Trophoblast cell (in vitro differentiated cells and primary cell): ENCODE results near the gene AMBRA1.

Experiments
- DNase-seq, 2 donors: peaks; one replicate each; pipeline ENCODE4 v3.0.0-alpha.2; 2016
- H2AFZ ChIP-seq: 2 replicates; pipeline ENCODE4 v1.6.1; 2013; ENCODE audit warnings: low read length, moderate library complexity, mild to moderate bottlenecking; ENCODE audit not compliant: insufficient read depth, poor library complexity
- H2AK5ac ChIP-seq: 2 replicates; pipeline ENCODE4 v1.6.1; 2013; ENCODE audit warnings: mild to moderate bottlenecking, low read length
- H2BK120ac ChIP-seq: 2 replicates; pipeline ENCODE4 v1.6.1; 2013; ENCODE audit warnings: low read length, mild to moderate bottlenecking, moderate library complexity; ENCODE audit not compliant: insufficient read depth, poor library complexity
- H2BK12ac ChIP-seq: 2 replicates; pipeline ENCODE4 v1.6.1; 2013; ENCODE audit warnings: mild to moderate bottlenecking, low read length, moderate library complexity
- H2BK5ac ChIP-seq: 2 replicates; pipeline ENCODE4 v1.6.1; 2013; ENCODE audit warnings: low read length, low read depth, moderate library complexity, mild to moderate bottlenecking; ENCODE audit not compliant: poor library complexity
- H3K14ac ChIP-seq: 2 replicates; pipeline ENCODE4 v1.6.1; 2013; ENCODE audit warnings: mild to moderate bottlenecking, low read length
- H3K18ac ChIP-seq: 2 replicates; pipeline ENCODE4 v1.6.1; 2013; ENCODE audit warnings: mild to moderate bottlenecking, low read length
- H3K23ac ChIP-seq: 2 replicates; pipeline ENCODE4 v1.6.1; 2013; ENCODE audit warnings: low read length
- H3K27ac ChIP-seq: 2 replicates; pipeline ENCODE4 v1.5.1; 2013; ENCODE audit warnings: low read depth, mild to moderate bottlenecking, inconsistent platforms, low read length, moderate library complexity
- H3K27me3 ChIP-seq: 2 replicates; pipeline ENCODE4 v1.6.1; 2013; ENCODE audit warnings: inconsistent platforms, mild to moderate bottlenecking, low read length, moderate library complexity; ENCODE audit not compliant: insufficient read depth
- H3K36me3 ChIP-seq, 2 experiments: 1 replicate in 1 of 2; 2 replicates in 1 of 2; pipeline ENCODE4 v1.6.1; 2013; ENCODE audit warnings: low read length in 2 of 2, mild to moderate bottlenecking in 2 of 2, moderate library complexity in 1 of 2; ENCODE audit not compliant: insufficient read depth in 2 of 2, control insufficient read depth in 1 of 2
- H3K4ac ChIP-seq: 2 replicates; pipeline ENCODE4 v1.6.1; 2013; ENCODE audit warnings: low read depth, mild to moderate bottlenecking, low read length, moderate library complexity
- H3K4me1 ChIP-seq, 2 experiments: 1 replicate in 1 of 2; 2 replicates in 1 of 2; pipeline ENCODE4 v1.6.1; 2013; ENCODE audit warnings: low read length in 2 of 2, mild to moderate bottlenecking in 2 of 2, moderate library complexity in 1 of 2; ENCODE audit not compliant: insufficient read depth in 2 of 2, control insufficient read depth in 1 of 2
- H3K4me2 ChIP-seq: 2 replicates; pipeline ENCODE4 v1.6.1; 2013; ENCODE audit warnings: inconsistent platforms, mild to moderate bottlenecking, low read length, moderate library complexity
- H3K4me3 ChIP-seq: 2 replicates; pipeline ENCODE4 v1.5.1; 2013; ENCODE audit warnings: mild to moderate bottlenecking, low read depth, low read length, inconsistent platforms
- H3K79me1 ChIP-seq: one replicate; pipeline ENCODE4 v1.6.1; 2013; ENCODE audit warnings: low read length
- H3K79me2 ChIP-seq: 2 replicates; pipeline ENCODE4 v1.6.1; 2013; ENCODE audit warnings: low read length, mild to moderate bottlenecking; ENCODE audit not compliant: control insufficient read depth, insufficient read depth, poor library complexity
- H3K9ac ChIP-seq: 2 replicates; pipeline ENCODE4 v1.6.1; 2013; ENCODE audit warnings: mild to moderate bottlenecking, low read length
- H3K9me3 ChIP-seq: 2 replicates; pipeline ENCODE4 v1.6.1; 2013; ENCODE audit warnings: low read depth, mild to moderate bottlenecking, control low read depth, inconsistent platforms, low read length; ENCODE audit not compliant: insufficient read depth
- H4K12ac ChIP-seq: 2 replicates; pipeline ENCODE4 v1.6.1; 2013; ENCODE audit warnings: low read depth, mild to moderate bottlenecking, low read length, moderate library complexity
- H4K8ac ChIP-seq: 2 replicates; pipeline ENCODE4 v1.6.1; 2013; ENCODE audit warnings: low read depth, mild to moderate bottlenecking, low read length, moderate library complexity
- H4K91ac ChIP-seq: one replicate; pipeline ENCODE4 v1.6.1; 2013; ENCODE audit warnings: low read depth, mild to moderate bottlenecking, low read length, moderate library complexity
- WGBS: extraction: QIAGEN DNeasy Blood & Tissue Kit; methylation state at CpG from one replicate; pipeline ENCODE4 v1.1.7; 2013; ENCODE audit warnings: missing lambda C conversion rate; ENCODE audit not compliant: insufficient read length, insufficient coverage; ENCODE audit errors: extremely low coverage; 5-methylcytosine and 5-hydroxymethylcytosine counted together

The AMBRA1 gene

GRCh38 chr11:46402957-46403902 is 190.6 kb downstream of the AMBRA1 start:
- WGBS: no CpG with 5 or more reads among the region's 6 CpGs
- no peak overlapping the region for H3K27ac ChIP-seq

GRCh38 chr11:46397526-46397925 is 196.3 kb downstream of the AMBRA1 start:
- no peak overlapping the region for H3K4me3 ChIP-seq
- no peak overlapping the region for H3K23ac ChIP-seq
- H2BK5ac ChIP-seq: no peak overlapping the region
- H3K79me2 ChIP-seq: no peaks in the 10 kb centered on the region
- H2AK5ac ChIP-seq: no peak overlapping the region
- H3K4me2 ChIP-seq: no peak overlapping the region
- peaks cover 4% of the 10 kb centered on the region in 2 experiments for H3K4me1 ChIP-seq
- no peaks in the 10 kb centered on the region for H3K79me1 ChIP-seq
- no peak overlapping the region for H3K18ac ChIP-seq
- H3K9me3 ChIP-seq: no peaks in the 10 kb centered on the region
- no peak overlapping the region for H4K8ac ChIP-seq
- H4K91ac ChIP-seq: no peak overlapping the region
- H2BK12ac ChIP-seq: no peak overlapping the region
- H4K12ac ChIP-seq: no peak overlapping the region
- H3K36me3 ChIP-seq: peaks cover 17 to 28% of the 10 kb centered on the region in 2 experiments
- H2BK120ac ChIP-seq: no peak overlapping the region
- WGBS: no CpG with 5 or more reads among the region's 19 CpGs
- no peaks in the 10 kb centered on the region for H3K27me3 ChIP-seq
- H3K14ac ChIP-seq: no peak overlapping the region
- H3K27ac ChIP-seq: no peak overlapping the region
- H3K4ac ChIP-seq: no peak overlapping the region
- no peak overlapping the region for H2AFZ ChIP-seq
- DNase-seq: no peak
- no peak overlapping the region for H3K9ac ChIP-seq

More at GRCh38 chr11:46402957-46403902, 190.6 kb downstream of the AMBRA1 start:
- Histone ChIP-seq H3K4ac (no peak overlapping the region), H3K23ac (no peak overlapping the region), H2BK120ac (no peak overlapping the region), H3K36me3 (peaks cover 20 to 30% of the 10 kb centered on the region in 2 experiments), H3K4me3 (no peak overlapping the region), H3K18ac (no peak overlapping the region), H4K8ac (no peak overlapping the region), H3K14ac (no peak overlapping the region), H3K9ac (no peak overlapping the region), H2BK12ac (no peak overlapping the region), H3K9me3 (no peaks in the 10 kb centered on the region), H3K4me1 (no peaks in the 10 kb centered on the region), H2BK5ac (no peak overlapping the region), H3K4me2 (no peak overlapping the region), H3K27me3 (no peaks in the 10 kb centered on the region), H4K12ac (no peak overlapping the region), H2AFZ (no peak overlapping the region), H3K79me1 (no peaks in the 10 kb centered on the region), H2AK5ac (no peak overlapping the region), H4K91ac (no peak overlapping the region), H3K79me2 (no peaks in the 10 kb centered on the region)
- DNase-seq: no peak

- no peak overlapping the region for H4K91ac ChIP-seq
- no peak for DNase-seq
- H3K36me3 ChIP-seq: peaks cover 17 to 25% of the 10 kb centered on the region in 2 experiments
- no peak overlapping the region for H3K9ac ChIP-seq
- no peak overlapping the region for H3K4ac ChIP-seq
- H3K4me2 ChIP-seq: no peak overlapping the region
- H3K18ac ChIP-seq: no peak overlapping the region
- H3K27me3 ChIP-seq: peaks cover 29% of the 10 kb centered on the region
- no peak overlapping the region for H3K4me3 ChIP-seq
- no peak overlapping the region for H2AFZ ChIP-seq
- H3K27ac ChIP-seq: no peak overlapping the region
- peaks cover 2% of the 10 kb centered on the region for H3K9me3 ChIP-seq
- peaks cover 26% of the 10 kb centered on the region in 2 experiments for H3K4me1 ChIP-seq
- no peak overlapping the region for H3K14ac ChIP-seq
- H3K23ac ChIP-seq: no peak overlapping the region
- H4K8ac ChIP-seq: no peak overlapping the region
- H2BK120ac ChIP-seq: no peak overlapping the region
- no peak overlapping the region for H4K12ac ChIP-seq
- H3K79me1 ChIP-seq: no peaks in the 10 kb centered on the region
- H3K79me2 ChIP-seq: no peaks in the 10 kb centered on the region
- no CpG with 5 or more reads among the region's 4 CpGs for WGBS
- H2BK5ac ChIP-seq: no peak overlapping the region
- H2BK12ac ChIP-seq: no peak overlapping the region
- H2AK5ac ChIP-seq: no peak overlapping the region
Measured at GRCh38 chr11:46393759-46394158, 200.1 kb downstream of the AMBRA1 start.

- no peak overlapping the region for H4K12ac ChIP-seq
- no CpG with 5 or more reads among the region's 4 CpGs for WGBS
Measured at GRCh38 chr11:46393231-46393616, 200.6 kb downstream of the AMBRA1 start.

More at GRCh38 chr11:46393231-46393616, 200.6 kb downstream of the AMBRA1 start:
- no peak for DNase-seq
- Histone ChIP-seq H3K27ac (no peak overlapping the region), H3K4me3 (no peak overlapping the region), H3K23ac (no peak overlapping the region), H2BK5ac (no peak overlapping the region), H4K91ac (no peak overlapping the region), H3K4me2 (peak overlapping the region; percentile 89), H3K14ac (no peak overlapping the region), H3K9me3 (peaks cover 2% of the 10 kb centered on the region), H3K79me1 (no peaks in the 10 kb centered on the region), H3K27me3 (peaks cover 29% of the 10 kb centered on the region), H3K18ac (no peak overlapping the region), H3K36me3 (peaks cover 17 to 23% of the 10 kb centered on the region in 2 experiments), H2BK120ac (no peak overlapping the region), H4K8ac (no peak overlapping the region), H2BK12ac (no peak overlapping the region), H3K4me1 (peaks cover 26% of the 10 kb centered on the region in 2 experiments), H2AK5ac (no peak overlapping the region), H3K4ac (no peak overlapping the region), H2AFZ (no peak overlapping the region), H3K9ac (no peak overlapping the region), H3K79me2 (no peaks in the 10 kb centered on the region)
